SU-DHL-6 (cell line): ENCODE measurements around the gene SLC22A23.

Experiments
- H2AFZ ChIP-seq: fragments of 200-600 bp; sonication (generic); 2 replicates; pipeline ENCODE4 v1.6.1; 2014; ENCODE audit warnings: low read depth, mild to moderate bottlenecking, moderate library complexity, mixed read lengths, antibody characterized with exemption, low read length; ENCODE audit not compliant: severe bottlenecking
- H3F3A ChIP-seq: fragments of 200-600 bp; shearing (Covaris generic); 2 replicates; pipeline ENCODE4 v1.6.0; 2016; ENCODE audit warnings: antibody characterized with exemption, mild to moderate bottlenecking; ENCODE audit not compliant: insufficient read depth
- H3K27ac ChIP-seq: fragments of 200-600 bp; sonication (generic); 2 replicates; pipeline ENCODE4 v1.5.1; 2016; ENCODE audit warnings: low read depth, mild to moderate bottlenecking, low read length, moderate library complexity, mixed read lengths
- H3K27me3 ChIP-seq: fragments of 200-600 bp; sonication (generic), shearing (Covaris generic); 2 replicates; pipeline ENCODE4 v1.6.0; 2014; ENCODE audit warnings: mild to moderate bottlenecking, low read length
- H3K36me3 ChIP-seq: fragments of 200-600 bp; sonication (generic); 2 replicates; pipeline ENCODE4 v1.6.1; 2014; ENCODE audit warnings: mild to moderate bottlenecking, low read length, mixed read lengths
- H3K4me2 ChIP-seq: fragments of 300-600, 200-600 bp; shearing (Covaris generic), sonication (generic); 2 replicates; pipeline ENCODE4 v1.6.0; 2014; ENCODE audit warnings: low read length, low read depth, mild to moderate bottlenecking; ENCODE audit not compliant: poor library complexity, severe bottlenecking
- H3K4me3 ChIP-seq: fragments of 200-600 bp; sonication (generic); 2 replicates; pipeline ENCODE4 v1.5.1; 2014; ENCODE audit warnings: antibody characterized with exemption, low read length, mild to moderate bottlenecking, mixed read lengths; ENCODE audit not compliant: insufficient read depth, poor library complexity, severe bottlenecking
- H3K79me2 ChIP-seq: fragments of 200-600 bp; sonication (generic); 2 replicates; pipeline ENCODE4 v1.6.1; 2014; ENCODE audit warnings: mild to moderate bottlenecking, low read length, moderate library complexity; ENCODE audit not compliant: insufficient read depth
- H3K9ac ChIP-seq: fragments of 200-600 bp; sonication (generic); 2 replicates; pipeline ENCODE4 v1.7.0; 2014; ENCODE audit warnings: mild to moderate bottlenecking, low read length
- H3K9me2 ChIP-seq: fragments of 200-600 bp; sonication (generic); replicated peaks from 2 replicates; pipeline ENCODE4 v1.6.1; 2014; ENCODE audit warnings: low read length; ENCODE audit not compliant: insufficient read depth
- H3K9me3 ChIP-seq: fragments of 200-600 bp; sonication (generic); 2 replicates; pipeline ENCODE4 v1.6.1; 2014; ENCODE audit warnings: low read length, mixed read lengths; ENCODE audit not compliant: insufficient read depth
- H4K20me1 ChIP-seq: fragments of 200-600 bp; sonication (generic); 2 replicates; pipeline ENCODE4 v1.6.1; 2014; ENCODE audit warnings: low read depth, mild to moderate bottlenecking, antibody characterized with exemption, low read length, moderate library complexity, mixed read lengths
- EZH2phosphoT487 ChIP-seq: fragments of 200-600 bp; sonication (generic), shearing (Covaris generic); conservative IDR thresholded peaks from 2 replicates; pipeline ENCODE4 v1.6.1; 2018; ENCODE audit warnings: mild to moderate bottlenecking, antibody characterized with exemption, low read length, moderate library complexity, mixed read lengths
- TF ChIP-seq, protein P1 (sequence below): fragments of 200-600 bp; sonication (generic); IDR thresholded peaks from one replicate; pipeline ENCODE4 v1.5.1; 2017; ENCODE audit warnings: antibody characterized with exemption, mild to moderate bottlenecking, low read length, moderate library complexity; ENCODE audit not compliant: insufficient read depth, poor library complexity, severe bottlenecking

The SLC22A23 gene

DNA sequence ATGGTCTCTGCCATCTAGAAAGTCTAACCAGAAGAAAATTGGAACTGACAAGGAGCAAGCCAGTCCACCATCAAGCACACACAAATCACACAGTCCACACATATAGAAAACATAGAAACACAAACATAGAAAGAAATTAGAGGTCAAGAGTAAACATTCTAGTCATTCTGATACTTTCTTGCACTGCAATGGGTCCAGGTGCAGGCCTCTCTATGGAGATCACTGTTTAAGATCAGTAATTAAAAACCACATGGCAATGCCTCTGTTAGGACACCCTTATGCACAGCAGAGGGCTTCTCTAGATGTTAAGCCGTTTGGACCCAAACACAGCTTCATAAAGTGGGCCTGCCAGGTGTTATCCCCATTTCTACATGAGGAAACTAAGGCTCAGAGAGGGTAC lies 42.8 kb upstream of the SLC22A23 start:
- Histone ChIP-seq H3K79me2 (no peaks in the 10 kb centered on the region), H3F3A (no peaks in the 10 kb centered on the region), H3K27me3 (0 out of 2 replicates have a peak, but pooled peaks cover 2% of the 10 kb centered on the region), H3K9ac (no peak overlapping the region), H3K36me3 (no peaks in the 10 kb centered on the region), H4K20me1 (no peaks in the 10 kb centered on the region), H3K27ac (no peak overlapping the region), H3K4me3 (no peak overlapping the region), H3K4me2 (no peak overlapping the region), H3K9me3 (no peaks in the 10 kb centered on the region), H3K9me2 (no peaks in the 10 kb centered on the region), H2AFZ (no peak overlapping the region)
- TF ChIP-seq, protein P1, sequence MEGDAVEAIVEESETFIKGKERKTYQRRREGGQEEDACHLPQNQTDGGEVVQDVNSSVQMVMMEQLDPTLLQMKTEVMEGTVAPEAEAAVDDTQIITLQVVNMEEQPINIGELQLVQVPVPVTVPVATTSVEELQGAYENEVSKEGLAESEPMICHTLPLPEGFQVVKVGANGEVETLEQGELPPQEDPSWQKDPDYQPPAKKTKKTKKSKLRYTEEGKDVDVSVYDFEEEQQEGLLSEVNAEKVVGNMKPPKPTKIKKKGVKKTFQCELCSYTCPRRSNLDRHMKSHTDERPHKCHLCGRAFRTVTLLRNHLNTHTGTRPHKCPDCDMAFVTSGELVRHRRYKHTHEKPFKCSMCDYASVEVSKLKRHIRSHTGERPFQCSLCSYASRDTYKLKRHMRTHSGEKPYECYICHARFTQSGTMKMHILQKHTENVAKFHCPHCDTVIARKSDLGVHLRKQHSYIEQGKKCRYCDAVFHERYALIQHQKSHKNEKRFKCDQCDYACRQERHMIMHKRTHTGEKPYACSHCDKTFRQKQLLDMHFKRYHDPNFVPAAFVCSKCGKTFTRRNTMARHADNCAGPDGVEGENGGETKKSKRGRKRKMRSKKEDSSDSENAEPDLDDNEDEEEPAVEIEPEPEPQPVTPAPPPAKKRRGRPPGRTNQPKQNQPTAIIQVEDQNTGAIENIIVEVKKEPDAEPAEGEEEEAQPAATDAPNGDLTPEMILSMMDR, result no peak
- no peak for TF ChIP-seq EZH2phosphoT487

DNA sequence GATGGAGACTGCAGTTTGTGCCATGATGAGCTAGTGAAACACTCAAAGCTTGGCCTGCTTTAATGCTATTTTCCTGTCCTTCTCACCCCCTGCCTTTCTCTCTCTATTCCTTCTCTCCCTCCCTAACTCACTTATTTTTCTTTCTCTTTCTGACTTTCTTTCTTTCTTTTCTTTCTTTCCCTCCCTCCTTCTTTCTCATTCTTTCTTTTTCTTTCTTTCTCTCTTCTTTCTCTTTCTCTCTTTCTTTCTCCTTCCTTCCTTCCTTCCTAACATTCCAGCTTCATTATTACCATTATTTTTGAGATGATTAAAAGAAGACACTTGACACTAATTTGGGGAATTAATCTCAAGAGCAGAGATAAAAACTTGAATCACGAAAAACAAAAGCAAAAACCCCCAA lies 39.5 kb upstream of the SLC22A23 start:
- TF ChIP-seq, protein P1, result no peak
- no peak for TF ChIP-seq EZH2phosphoT487
- H3F3A ChIP-seq, result no peaks in the 10 kb centered on the region
- 0 out of 2 replicates have a peak, but pooled peaks cover 2% of the 10 kb centered on the region for H3K27me3 ChIP-seq
- no peaks in the 10 kb centered on the region for H4K20me1 ChIP-seq
- no peaks in the 10 kb centered on the region for H3K79me2 ChIP-seq
- H3K27ac ChIP-seq, result no peak overlapping the region
- no peaks in the 10 kb centered on the region for H3K36me3 ChIP-seq
- H3K9me2 ChIP-seq, result no peaks in the 10 kb centered on the region
- no peak overlapping the region for H3K4me2 ChIP-seq
- H3K9ac ChIP-seq, result no peak overlapping the region
- no peaks in the 10 kb centered on the region for H3K9me3 ChIP-seq
- H2AFZ ChIP-seq, result no peak overlapping the region
- no peak overlapping the region for H3K4me3 ChIP-seq

DNA sequence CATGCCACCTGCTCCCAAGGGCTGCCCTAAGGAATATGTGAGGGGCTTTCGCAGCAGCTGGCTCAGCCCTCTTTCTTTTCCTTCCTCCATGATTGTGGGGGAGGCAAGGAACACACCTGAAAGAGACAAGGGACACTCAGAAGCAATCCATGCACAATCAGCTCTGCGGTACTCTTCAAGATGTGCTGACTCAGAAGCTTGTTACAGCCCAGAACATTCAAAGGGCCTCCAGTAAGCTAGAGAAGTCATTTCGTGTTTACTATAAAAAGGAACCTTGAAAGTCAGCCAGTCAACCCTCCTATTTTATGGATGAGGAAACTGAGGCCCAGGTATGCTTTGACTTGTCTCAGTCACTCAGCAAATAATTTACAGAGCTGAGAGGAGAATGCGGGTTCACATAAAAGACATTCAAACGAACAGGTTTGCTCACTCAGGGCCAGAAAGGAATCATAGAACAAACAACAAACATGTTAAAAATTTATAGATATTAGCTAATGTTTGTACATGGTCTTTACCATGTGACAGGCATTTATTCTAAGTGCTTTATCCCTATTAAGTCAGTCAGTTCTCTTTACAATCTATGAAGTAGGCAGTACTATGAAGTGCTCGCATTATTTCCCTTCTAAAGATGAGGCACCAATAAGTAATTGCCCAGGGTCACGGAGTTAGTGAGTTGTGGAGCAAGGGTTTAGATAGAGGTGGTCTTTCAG lies 37.7 kb upstream of the SLC22A23 start:
- Histone ChIP-seq H3F3A (no peaks in the 10 kb centered on the region), H2AFZ (no peak overlapping the region), H3K36me3 (no peaks in the 10 kb centered on the region), H3K27me3 (0 out of 2 replicates have a peak, but pooled peaks cover 2% of the 10 kb centered on the region), H3K9ac (no peak overlapping the region), H3K27ac (no peak overlapping the region), H3K79me2 (no peaks in the 10 kb centered on the region), H3K9me2 (no peaks in the 10 kb centered on the region), H3K4me3 (no peak overlapping the region), H3K9me3 (no peaks in the 10 kb centered on the region), H3K4me2 (no peak overlapping the region), H4K20me1 (no peaks in the 10 kb centered on the region)
- TF ChIP-seq, protein P1, result no peak
- TF ChIP-seq EZH2phosphoT487, result no peak
